Aorta (tissue), 5 donors: ENCODE data around the gene MAP3K3. TPM values are rescaled to one million over a fixed set of nuclear protein-coding genes. Genes with fewer than 3 reads are reported as not detected.

Experiments used
- ATAC-seq: fragments of 200-7000 bp; cut with Tn5 transposase; one replicate; pipeline ENCODE4 v1.9.1; 2022; ENCODE audit warnings: moderate library complexity; ENCODE audit not compliant: low FRiP score
- DNase-seq, 2 donors: peaks; one replicate each; pipeline ENCODE4 v3.0.0-alpha.2; 2020
- H3K27ac ChIP-seq, 2 donors: one replicate each; pipeline ENCODE4 v1.5.1; 2013; ENCODE audit warnings: low read length in 2 of 2, mild to moderate bottlenecking in 2 of 2, moderate library complexity in 2 of 2, control low read depth in 1 of 2, inconsistent platforms in 1 of 2, low read depth in 1 of 2
- H3K27me3 ChIP-seq, 2 donors: one replicate each; pipeline ENCODE4 v1.6.1; 2013; ENCODE audit warnings: control low read depth in 1 of 2, low read length in 1 of 2, mild to moderate bottlenecking in 1 of 2, moderate library complexity in 1 of 2; ENCODE audit not compliant: insufficient read depth in 2 of 2, control insufficient read depth in 1 of 2
- H3K36me3 ChIP-seq, 2 donors: one replicate each; pipeline ENCODE4 v1.6.1; 2013; ENCODE audit warnings: control low read depth in 1 of 2, low read length in 1 of 2, mild to moderate bottlenecking in 1 of 2; ENCODE audit not compliant: insufficient read depth in 2 of 2, control insufficient read depth in 1 of 2
- H3K4me1 ChIP-seq, 2 donors: one replicate each; pipeline ENCODE4 v1.6.1; 2013; ENCODE audit warnings: low read length in 2 of 2, control low read depth in 1 of 2, mild to moderate bottlenecking in 1 of 2, moderate library complexity in 1 of 2; ENCODE audit not compliant: insufficient read depth in 2 of 2, control insufficient read depth in 1 of 2
- H3K4me3 ChIP-seq, 2 donors: one replicate each; pipeline ENCODE4 v1.5.1; 2013; ENCODE audit warnings: low read length in 2 of 2, control low read depth in 1 of 2, mild to moderate bottlenecking in 1 of 2
- H3K9me3 ChIP-seq: one replicate; pipeline ENCODE4 v1.6.1; 2013; ENCODE audit warnings: mild to moderate bottlenecking, low read length; ENCODE audit not compliant: control insufficient read depth
- WGBS, 2 donors: extraction: QIAGEN DNeasy Blood & Tissue Kit; methylation state at CpG; one replicate each; pipeline ENCODE4 v1.1.7; 2013; 5-methylcytosine and 5-hydroxymethylcytosine counted together
- intact Hi-C, 2 donors: fragments of 100-400 bp; cut with DNase I; formaldehyde crosslinking; loops; one replicate each; pipeline versions ENCODE4 v1.14.2 to v1.15.0; 2022
- polyA plus RNA-seq, 2 donors: library from polyadenylated mRNA; stranded (reverse); fragments of 200-250 nt; gene quantifications; one replicate each; pipeline ENCODE4 v1.2.3, GENCODE V29; 2013
- total RNA-seq, 2 donors: library from RNA; stranded (reverse); fragmentation: NEBNext Ultra II Directional; extraction: Animal tissue kit (Norgen Biotek cat#: 25700); gene quantifications; one replicate each; pipeline ENCODE4 v1.2.1, GENCODE V29; 2021
- donor health status: healthy with polysubstance abuse.
- donor health status: Bipolar disorder and iron deficiency.
- donor health status: DM: no; HTN: no; CAD: no.
- donor health status: DM: no; HTN: no; CAD: no.
- donor health status: DM: yes; HTN: yes; CAD: no.

The MAP3K3 gene
- total and polyA plus RNA-seq, 4 donors, result 16.2 to 83.2 (median 47.4) TPM

DNA sequence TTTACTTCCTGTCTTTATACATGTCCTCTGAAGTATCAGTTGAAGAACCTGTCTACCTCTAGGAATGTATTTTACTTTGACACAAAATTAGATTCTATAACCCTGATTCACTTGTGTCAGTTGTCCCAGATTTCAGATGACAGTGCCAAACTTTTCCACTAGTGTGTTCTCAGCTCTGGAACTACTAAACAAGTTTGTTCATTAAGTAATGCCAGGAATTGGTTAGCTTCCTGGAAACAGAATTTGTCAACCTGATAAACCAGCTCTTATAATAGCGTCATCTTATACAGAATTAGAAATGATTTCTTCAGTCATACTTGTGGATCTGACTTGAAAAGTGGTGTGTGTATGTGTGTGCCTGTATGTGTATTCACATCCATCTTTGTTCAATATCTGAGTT, 7.4 kb downstream of the MAP3K3 start:
- intact Hi-C loops, result no loop called here
- Histone ChIP-seq H3K27ac (no peak overlapping the region), H3K4me3 (no peak overlapping the region), H3K36me3 (peaks cover 5 to 6% of the 10 kb centered on the region in 2 donors), H3K4me1 (peaks cover 5 to 6% of the 10 kb centered on the region in 2 donors), H3K9me3 (no peaks in the 10 kb centered on the region), H3K27me3 (no peaks in the 10 kb centered on the region)
- ATAC-seq (no peak), DNase-seq (no peak)
- 45 to 59% methylated on average over 1 of the region's 1 CpG for WGBS, 2 donors

DNA sequence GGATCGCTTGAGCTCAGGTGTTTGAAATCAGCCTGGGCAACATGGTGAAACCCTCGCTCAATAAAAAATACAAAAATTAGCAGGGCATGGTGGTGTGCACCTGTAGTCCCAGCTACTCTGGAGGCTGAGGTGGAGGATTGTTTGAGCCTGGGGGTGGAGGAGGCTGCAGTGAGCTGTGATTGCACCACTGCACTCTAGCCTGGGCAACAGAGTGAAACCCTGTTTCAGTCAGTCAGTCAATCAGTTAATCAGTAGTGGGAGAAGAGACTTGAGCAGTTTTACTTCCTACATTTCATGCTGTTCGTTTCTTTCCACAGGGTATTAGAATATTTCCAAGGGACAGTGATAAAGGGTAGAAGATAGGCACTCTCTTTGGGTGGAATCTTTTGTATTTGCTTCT, 8.8 kb downstream of the MAP3K3 start:
- Histone ChIP-seq H3K4me1 (peaks cover 2 to 5% of the 10 kb centered on the region in 2 donors), H3K36me3 (peaks cover 7 to 8% of the 10 kb centered on the region in 2 donors), H3K27ac (no peak overlapping the region), H3K27me3 (no peaks in the 10 kb centered on the region), H3K4me3 (no peak overlapping the region), H3K9me3 (no peaks in the 10 kb centered on the region)
- ATAC-seq (no peak), DNase-seq (no peak)
- WGBS, 2 donors, result 91 to 92% methylated on average over 3 of the region's 3 CpGs
- intact Hi-C loops, result no loop called here

GRCh38 chr17:63631626-63632025, 9.4 kb downstream of the MAP3K3 start:
- intact Hi-C loops, result no loop called here
- 95 to 99% methylated on average over 1 of the region's 1 CpG for WGBS, 2 donors
- H3K36me3 ChIP-seq, result peaks cover 7 to 8% of the 10 kb centered on the region in 2 donors
- ATAC-seq (no peak), DNase-seq (no peak)
- no peak overlapping the region for H3K27ac ChIP-seq
- H3K27me3 ChIP-seq, result no peaks in the 10 kb centered on the region
- H3K4me1 ChIP-seq, result peaks cover 2 to 3% of the 10 kb centered on the region in 2 donors
- no peaks in the 10 kb centered on the region for H3K9me3 ChIP-seq
- H3K4me3 ChIP-seq, result no peak overlapping the region

GRCh38 chr17:63633742-63634141, 11.5 kb downstream of the MAP3K3 start:
- Histone ChIP-seq H3K9me3 (no peaks in the 10 kb centered on the region), H3K36me3 (peaks cover 7 to 8% of the 10 kb centered on the region in 2 donors), H3K4me3 (no peak overlapping the region), H3K4me1 (peaks cover 2 to 3% of the 10 kb centered on the region in 2 donors), H3K27me3 (no peaks in the 10 kb centered on the region), H3K27ac (no peak overlapping the region)
- ATAC-seq (no peak), DNase-seq (no peak)
- intact Hi-C loops, result no loop called here

GRCh38 chr17:63634163-63634562, 11.9 kb downstream of the MAP3K3 start:
- Histone ChIP-seq H3K9me3 (no peaks in the 10 kb centered on the region), H3K36me3 (peaks cover 7 to 8% of the 10 kb centered on the region in 2 donors), H3K4me1 (peaks cover 2 to 3% of the 10 kb centered on the region in 2 donors), H3K27me3 (no peaks in the 10 kb centered on the region), H3K27ac (no peak overlapping the region), H3K4me3 (no peak overlapping the region)
- no peak for ATAC-seq
- peak in 1 of 2 donors; percentile 55 for DNase-seq
- WGBS, 2 donors, result 73 to 75% methylated on average over 4 of the region's 4 CpGs
- intact Hi-C loops, result no loop called here

GRCh38 chr17:63634816-63635215, 12.6 kb downstream of the MAP3K3 start:
- peaks cover 7 to 8% of the 10 kb centered on the region in 2 donors for H3K36me3 ChIP-seq
- no peaks in the 10 kb centered on the region for H3K9me3 ChIP-seq
- intact Hi-C loops, result no loop called here
- H3K27ac ChIP-seq, result no peak overlapping the region
- DNase-seq, result no peak
- peaks cover 1 to 3% of the 10 kb centered on the region in 2 donors for H3K4me1 ChIP-seq
- 91 to 93% methylated on average over 1 of the region's 1 CpG for WGBS, 2 donors
- H3K4me3 ChIP-seq, result no peak overlapping the region
- no peak for ATAC-seq
- no peaks in the 10 kb centered on the region for H3K27me3 ChIP-seq

DNA sequence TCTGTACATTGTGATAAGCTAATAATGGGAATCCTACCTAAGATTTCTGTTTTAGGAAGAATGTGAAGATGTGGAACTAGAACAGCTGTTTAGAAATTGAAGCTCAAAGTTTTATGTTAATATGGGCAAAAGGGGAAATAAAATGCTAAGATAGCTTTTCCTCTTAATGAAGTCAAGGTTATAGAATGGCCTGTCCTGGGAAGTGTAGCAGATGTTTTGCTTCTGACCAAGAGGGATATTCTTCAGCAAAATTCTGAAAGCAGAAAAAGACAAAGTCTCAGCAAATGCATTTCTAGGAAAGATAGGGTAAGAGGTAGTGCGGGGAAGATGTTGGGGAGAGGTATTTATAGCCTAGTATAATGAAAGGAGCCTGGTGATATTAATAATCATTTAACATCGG, 13.1 kb downstream of the MAP3K3 start:
- Histone ChIP-seq H3K4me1 (peaks cover 0 to 2% of the 10 kb centered on the region in 2 donors), H3K4me3 (no peak overlapping the region), H3K36me3 (peaks cover 8 to 10% of the 10 kb centered on the region in 2 donors), H3K27me3 (no peaks in the 10 kb centered on the region), H3K27ac (no peak overlapping the region), H3K9me3 (no peaks in the 10 kb centered on the region)
- 86 to 87% methylated on average over 2 of the region's 2 CpGs for WGBS, 2 donors
- intact Hi-C loops, result no loop called here
- ATAC-seq (no peak), DNase-seq (no peak)

GRCh38 chr17:63635787-63636186, 13.6 kb downstream of the MAP3K3 start:
- Histone ChIP-seq H3K27ac (no peak overlapping the region), H3K9me3 (no peaks in the 10 kb centered on the region), H3K27me3 (no peaks in the 10 kb centered on the region), H3K4me1 (peaks cover 0 to 2% of the 10 kb centered on the region in 2 donors), H3K4me3 (no peak overlapping the region), H3K36me3 (peaks cover 8 to 10% of the 10 kb centered on the region in 2 donors)
- ATAC-seq (no peak), DNase-seq (no peak)
- intact Hi-C loops, result no loop called here
- WGBS, 2 donors, result 43 to 53% methylated on average over 2 of the region's 2 CpGs

DNA sequence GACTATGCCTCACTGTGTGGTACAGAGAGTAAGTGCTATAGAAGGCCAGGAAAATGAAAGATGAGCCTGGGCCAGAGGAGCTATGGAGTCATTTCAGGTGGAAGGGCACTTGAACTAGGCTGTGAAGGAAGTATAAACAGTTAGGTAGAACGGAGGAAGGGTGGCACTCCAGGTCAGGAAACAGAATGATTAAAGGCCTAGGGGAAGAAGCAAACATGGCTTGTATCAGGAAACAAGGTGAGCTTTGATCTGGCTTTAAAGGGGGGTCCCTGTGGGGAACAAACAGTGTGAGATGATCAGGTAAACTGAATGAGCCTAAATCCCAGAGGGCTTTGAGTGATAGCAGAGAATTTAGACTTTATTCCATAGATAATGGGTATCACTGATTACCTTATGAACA, 16.9 kb downstream of the MAP3K3 start:
- Histone ChIP-seq H3K27me3 (no peaks in the 10 kb centered on the region), H3K4me1 (no peaks in the 10 kb centered on the region), H3K9me3 (no peaks in the 10 kb centered on the region), H3K27ac (no peak overlapping the region), H3K36me3 (peaks cover 7 to 8% of the 10 kb centered on the region in 2 donors), H3K4me3 (no peak overlapping the region)
- ATAC-seq (no peak), DNase-seq (no peak)
- WGBS, 2 donors, result 33 to 60% methylated on average over 1 of the region's 1 CpG
- intact Hi-C loops, result no loop called here
